KMS-11 (cell line): ENCODE data around the gene TLX3.
"Not testable (repeated sequence)": the region's sequence is repeated elsewhere in the genome, so short reads cannot be mapped to it uniquely, and the experiment has no call there.

Source experiments
- H2AFZ ChIP-seq: fragments of 200-600 bp; sonication (generic); 2 replicates; pipeline ENCODE4 v1.6.1; 2016; ENCODE audit warnings: antibody characterized with exemption, mixed run types, low read depth
- H3K27ac ChIP-seq: fragments of 200-600 bp; sonication (generic); 2 replicates; pipeline ENCODE4 v1.6.1; 2016; ENCODE audit warnings: mild to moderate bottlenecking, mixed run types
- H3K27me3 ChIP-seq: fragments of 200-600 bp; sonication (generic); 2 replicates; pipeline ENCODE4 v1.6.1; 2017; ENCODE audit warnings: mild to moderate bottlenecking, low read depth, mixed run types, moderate library complexity; ENCODE audit not compliant: insufficient read depth
- H3K36me3 ChIP-seq: fragments of 200-600 bp; sonication (generic); 2 replicates; pipeline ENCODE4 v1.6.1; 2017; ENCODE audit warnings: mild to moderate bottlenecking, mixed run types; ENCODE audit not compliant: insufficient read depth
- H3K4me1 ChIP-seq: fragments of 200-600 bp; sonication (generic); 2 replicates; pipeline ENCODE4 v1.6.1; 2016; ENCODE audit warnings: mild to moderate bottlenecking, low read depth, mixed run types; ENCODE audit not compliant: poor library complexity, severe bottlenecking
- H3K4me2 ChIP-seq: fragments of 200-600 bp; sonication (generic); 2 replicates; pipeline ENCODE4 v1.7.0; 2016; ENCODE audit warnings: mild to moderate bottlenecking, mixed run types
- H3K4me3 ChIP-seq: fragments of 200-600 bp; sonication (generic); IDR thresholded peaks from 2 replicates; pipeline ENCODE4 v1.6.1; 2017; ENCODE audit warnings: low read depth, low read length, mixed read lengths; ENCODE audit not compliant: insufficient read depth
- H3K79me2 ChIP-seq: fragments of 200-600 bp; sonication (generic); 2 replicates; pipeline ENCODE4 v1.6.1; 2016; ENCODE audit warnings: low read depth, mixed run types; ENCODE audit not compliant: insufficient read depth
- H3K9ac ChIP-seq: fragments of 200-600 bp; sonication (generic); 2 replicates; pipeline ENCODE4 v1.6.1; 2016; ENCODE audit warnings: mild to moderate bottlenecking, mixed run types
- H4K20me1 ChIP-seq: fragments of 200-600 bp; sonication (generic); 2 replicates; pipeline ENCODE4 v1.6.1; 2016; ENCODE audit warnings: mild to moderate bottlenecking, mixed run types; ENCODE audit not compliant: insufficient read depth
- TF ChIP-seq, protein P1 (sequence below): fragments of 200-600 bp; sonication (generic); conservative IDR thresholded peaks from 2 replicates; pipeline ENCODE4 v1.6.1; 2017; ENCODE audit warnings: low read depth, mild to moderate bottlenecking, antibody characterized with exemption, low read length, moderate library complexity, mixed read lengths

Gene TLX3

DNA sequence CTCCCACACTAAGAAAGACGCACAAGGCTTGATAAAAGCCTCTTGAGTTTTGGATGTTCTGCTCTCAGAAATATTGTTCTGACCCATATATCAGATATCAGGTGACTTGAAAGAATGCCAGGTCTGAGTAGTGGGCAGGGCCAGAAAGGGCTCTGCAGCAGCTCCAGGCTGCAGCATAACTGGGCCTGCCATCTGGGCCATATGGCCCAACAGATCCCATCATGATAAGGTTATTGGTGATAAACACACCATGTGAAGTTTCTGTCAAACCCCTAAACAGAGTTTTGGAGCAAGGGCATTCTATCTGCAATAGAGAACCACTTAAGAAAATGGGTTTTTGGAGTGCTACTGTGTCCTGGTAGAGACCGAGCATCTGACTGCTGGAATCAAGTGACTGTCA is 48.8 kb downstream of the TLX3 start:
- Histone ChIP-seq H3K9ac (no peak overlapping the region), H3K79me2 (no peaks in the 10 kb centered on the region), H3K27ac (no peak overlapping the region), H2AFZ (no peak overlapping the region), H3K36me3 (no peaks in the 10 kb centered on the region), H4K20me1 (no peaks in the 10 kb centered on the region), H3K4me1 (peaks cover 8% of the 10 kb centered on the region), H3K4me2 (no peak overlapping the region), H3K27me3 (no peaks in the 10 kb centered on the region), H3K4me3 (no peak overlapping the region)
- TF ChIP-seq, protein P1, sequence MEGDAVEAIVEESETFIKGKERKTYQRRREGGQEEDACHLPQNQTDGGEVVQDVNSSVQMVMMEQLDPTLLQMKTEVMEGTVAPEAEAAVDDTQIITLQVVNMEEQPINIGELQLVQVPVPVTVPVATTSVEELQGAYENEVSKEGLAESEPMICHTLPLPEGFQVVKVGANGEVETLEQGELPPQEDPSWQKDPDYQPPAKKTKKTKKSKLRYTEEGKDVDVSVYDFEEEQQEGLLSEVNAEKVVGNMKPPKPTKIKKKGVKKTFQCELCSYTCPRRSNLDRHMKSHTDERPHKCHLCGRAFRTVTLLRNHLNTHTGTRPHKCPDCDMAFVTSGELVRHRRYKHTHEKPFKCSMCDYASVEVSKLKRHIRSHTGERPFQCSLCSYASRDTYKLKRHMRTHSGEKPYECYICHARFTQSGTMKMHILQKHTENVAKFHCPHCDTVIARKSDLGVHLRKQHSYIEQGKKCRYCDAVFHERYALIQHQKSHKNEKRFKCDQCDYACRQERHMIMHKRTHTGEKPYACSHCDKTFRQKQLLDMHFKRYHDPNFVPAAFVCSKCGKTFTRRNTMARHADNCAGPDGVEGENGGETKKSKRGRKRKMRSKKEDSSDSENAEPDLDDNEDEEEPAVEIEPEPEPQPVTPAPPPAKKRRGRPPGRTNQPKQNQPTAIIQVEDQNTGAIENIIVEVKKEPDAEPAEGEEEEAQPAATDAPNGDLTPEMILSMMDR, result no peak

GRCh38 chr5:171361151-171361550 is 52.1 kb downstream of the TLX3 start:
- not testable (repeated sequence) for H3K4me2 ChIP-seq, H3K79me2 ChIP-seq, H3K4me3 ChIP-seq, H3K9ac ChIP-seq, H3K27ac ChIP-seq, H3K4me1 ChIP-seq, H3K27me3 ChIP-seq, H4K20me1 ChIP-seq, H3K36me3 ChIP-seq, H2AFZ ChIP-seq
